ENCODE data around the gene ADGRD2.

ADGRD2 gene

DNA sequence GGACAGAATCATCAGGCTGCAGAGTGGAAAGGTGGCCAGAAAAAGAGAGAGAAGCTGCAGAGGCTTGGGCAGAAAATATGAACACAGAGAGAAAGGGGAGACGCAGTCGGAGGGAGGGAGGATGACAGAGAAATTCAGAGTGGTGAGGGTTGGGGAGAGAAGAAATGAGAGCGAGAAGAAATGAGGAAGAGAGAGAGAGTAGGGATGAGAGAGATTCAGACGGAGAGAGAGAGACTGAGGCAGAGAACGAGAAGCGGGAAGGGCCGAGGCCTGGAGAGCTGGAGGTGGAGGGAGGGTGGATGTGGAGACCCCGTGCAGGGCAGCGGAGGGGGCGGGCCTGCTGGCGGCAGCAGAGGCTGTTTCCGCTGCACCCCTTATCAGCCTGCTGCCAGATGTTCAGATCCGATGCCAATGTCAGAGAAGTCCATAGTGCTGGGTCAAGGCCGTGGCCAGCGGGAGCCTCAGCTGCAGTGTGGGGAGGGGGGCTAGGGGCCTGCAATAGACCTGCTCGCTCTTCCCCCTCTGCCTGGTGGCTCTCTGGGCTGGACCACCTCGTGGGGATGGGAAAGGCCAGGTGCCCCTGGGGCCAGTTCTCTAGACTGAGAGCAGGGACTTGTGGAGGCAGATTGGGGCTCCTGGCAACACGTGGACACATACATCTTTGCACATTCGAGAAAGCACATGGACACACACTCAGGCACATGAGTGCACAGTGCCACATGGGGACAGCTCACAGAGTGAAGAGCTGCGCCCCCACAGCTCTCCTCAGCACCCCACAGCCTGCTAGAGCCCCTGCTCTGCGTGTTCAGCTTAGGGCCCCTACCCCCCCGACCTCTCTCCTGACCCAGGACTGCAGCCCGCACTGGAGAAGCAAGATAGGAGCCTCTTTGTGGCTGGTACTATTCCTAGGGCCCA, 61.9 kb downstream of the ADGRD2 start:
- no peak for DNase-seq

DNA sequence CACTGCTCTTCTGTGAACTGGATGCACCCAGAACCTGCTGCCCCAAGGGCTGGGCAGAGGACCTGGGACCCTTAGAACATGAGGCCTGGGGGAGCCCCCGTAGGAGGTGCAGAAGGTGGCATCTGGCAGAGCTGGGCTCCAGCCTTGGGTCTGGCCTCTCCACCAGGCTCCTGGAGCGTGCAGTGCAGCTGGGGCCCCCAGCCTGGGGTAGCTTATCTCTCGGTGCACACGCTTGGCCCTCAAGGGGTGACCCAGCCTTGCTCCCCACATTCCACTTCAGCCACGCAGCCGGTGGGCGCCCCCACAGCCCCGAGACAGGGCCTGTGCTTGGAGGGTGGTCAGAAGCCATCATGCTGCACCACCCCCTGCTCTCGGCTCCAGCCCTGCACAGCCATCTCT, 62.6 kb downstream of the ADGRD2 start:
- no peak for DNase-seq

DNA sequence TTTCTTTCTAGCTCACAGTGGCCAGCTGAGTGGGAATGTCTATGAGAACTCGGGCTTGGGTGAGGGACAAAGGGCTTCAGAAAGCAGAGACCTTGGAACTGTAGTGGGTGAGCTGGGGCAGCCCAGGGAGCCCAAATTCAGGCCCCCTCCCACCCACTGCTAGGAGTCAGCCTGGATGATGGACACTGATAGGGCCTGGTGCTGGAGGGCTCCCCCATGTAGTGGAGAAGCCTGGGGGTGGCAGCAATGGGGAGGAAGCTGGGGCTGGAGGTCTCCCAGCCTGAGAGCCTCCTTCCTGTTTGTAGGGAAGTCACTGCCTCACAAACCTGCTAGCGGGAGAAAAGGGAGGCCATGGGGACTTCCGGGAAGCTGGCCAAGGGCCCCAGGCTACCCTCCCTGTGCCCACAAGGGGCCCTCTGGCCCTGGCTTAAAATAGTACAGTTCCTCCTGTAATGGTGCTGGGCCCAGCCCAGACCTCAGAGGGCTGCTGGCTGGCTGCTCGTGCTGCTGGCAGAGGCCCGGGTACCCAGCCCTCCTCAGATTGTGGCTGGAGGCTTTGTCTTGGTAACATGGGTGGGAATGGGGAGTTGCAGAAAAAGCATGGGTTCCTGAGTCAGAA, 63.2 kb downstream of the ADGRD2 start:
- DNase-seq, result peak in 1 of 3 donors; percentile 13

GRCh38 chr9:124514125-124514524, 63.9 kb downstream of the ADGRD2 start:
- DNase-seq, result no peak

DNA sequence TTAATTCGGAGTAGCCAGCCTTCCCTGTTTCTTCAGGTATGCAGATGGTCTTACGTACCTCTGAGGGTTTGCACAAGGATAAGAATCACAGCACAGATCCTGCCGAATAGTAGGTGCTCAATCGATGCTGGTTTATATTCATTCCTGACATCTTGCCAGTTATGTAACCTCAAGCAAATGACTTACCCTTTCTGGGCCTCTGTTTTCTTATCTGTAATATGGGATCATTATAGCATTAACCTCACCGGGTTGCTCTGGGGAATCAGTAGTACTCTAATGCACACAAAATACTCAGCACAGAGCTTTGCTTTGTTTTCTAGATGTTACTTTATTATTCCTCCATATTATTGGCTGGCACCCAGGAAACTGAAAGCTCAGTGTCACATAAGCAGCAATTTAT, 64.6 kb downstream of the ADGRD2 start:
- DNase-seq, result no peak

- no peak for DNase-seq
Observed at GRCh38 chr9:124517600-124517999, 67.3 kb downstream of the ADGRD2 start.

DNA sequence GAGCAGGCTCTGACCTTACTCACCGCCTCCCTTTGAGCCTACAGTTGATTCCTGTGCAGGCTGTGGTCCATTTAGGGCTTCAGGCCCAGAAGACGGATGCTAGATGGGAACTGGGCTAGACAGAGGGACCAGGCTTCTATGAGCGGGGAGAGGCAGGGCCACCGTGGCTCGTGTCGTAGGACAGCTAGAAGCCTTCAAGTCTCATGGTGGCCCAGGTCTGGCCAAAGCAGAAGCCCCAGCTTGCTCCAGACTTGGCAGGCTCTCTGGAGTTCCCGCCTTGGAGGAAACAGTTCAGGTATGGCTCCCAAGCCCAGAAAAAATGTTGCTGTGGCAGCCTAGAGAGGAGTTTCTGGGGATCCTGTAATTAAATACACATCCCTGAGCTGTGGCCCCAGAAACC, 67.9 kb downstream of the ADGRD2 start:
- no peak for DNase-seq

GRCh38 chr9:124520206-124520596, 70.0 kb downstream of the ADGRD2 start:
- no peak for DNase-seq

- no peak for DNase-seq
Observed at GRCh38 chr9:124521142-124521541, 70.9 kb downstream of the ADGRD2 start.

DNA sequence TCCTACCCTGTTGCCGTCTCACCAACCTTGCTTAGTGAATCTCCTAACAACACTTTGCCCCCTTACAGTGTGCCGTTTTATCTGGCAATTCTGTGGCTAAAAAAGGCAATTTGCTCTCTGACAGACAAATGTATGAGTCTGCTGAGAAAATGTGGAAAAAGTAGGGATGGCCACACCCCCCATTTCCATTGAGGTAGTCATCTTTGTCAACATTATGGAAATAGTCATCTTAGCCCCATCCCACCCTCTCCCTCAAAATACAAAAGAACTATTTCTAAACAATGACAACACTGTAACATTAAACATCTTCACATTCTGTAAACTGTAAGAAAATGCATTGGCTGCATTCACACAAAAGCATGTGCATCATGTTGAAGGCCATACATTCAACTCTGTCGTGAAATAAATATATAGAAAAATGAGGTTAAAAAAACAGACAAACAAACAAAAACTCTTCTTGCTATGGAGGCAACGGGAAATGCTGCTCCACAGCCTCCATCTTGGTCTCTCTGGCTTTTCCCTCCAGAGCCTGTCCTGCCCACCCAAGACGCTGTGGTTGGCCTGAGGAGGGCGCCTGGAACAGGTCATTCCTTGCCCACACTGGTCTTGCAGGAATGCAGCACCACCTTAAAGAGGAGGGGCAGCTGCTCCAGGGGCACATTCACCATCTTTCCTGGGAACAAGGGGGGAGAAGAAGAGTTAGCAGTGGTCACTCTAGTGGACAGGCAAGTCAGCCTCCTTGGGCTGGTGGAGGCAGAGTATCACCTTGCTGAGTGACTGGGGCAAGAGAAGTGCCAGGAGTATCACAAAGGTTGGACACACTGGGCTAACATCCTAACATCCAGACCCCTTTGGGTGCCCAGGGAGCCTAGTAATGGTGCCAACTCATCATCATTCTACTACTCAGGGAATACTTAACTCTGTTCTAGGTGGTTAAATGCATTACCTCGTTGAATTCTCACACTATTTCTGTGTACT, 72.2 kb downstream of the ADGRD2 start:
- no peak for DNase-seq

DNA sequence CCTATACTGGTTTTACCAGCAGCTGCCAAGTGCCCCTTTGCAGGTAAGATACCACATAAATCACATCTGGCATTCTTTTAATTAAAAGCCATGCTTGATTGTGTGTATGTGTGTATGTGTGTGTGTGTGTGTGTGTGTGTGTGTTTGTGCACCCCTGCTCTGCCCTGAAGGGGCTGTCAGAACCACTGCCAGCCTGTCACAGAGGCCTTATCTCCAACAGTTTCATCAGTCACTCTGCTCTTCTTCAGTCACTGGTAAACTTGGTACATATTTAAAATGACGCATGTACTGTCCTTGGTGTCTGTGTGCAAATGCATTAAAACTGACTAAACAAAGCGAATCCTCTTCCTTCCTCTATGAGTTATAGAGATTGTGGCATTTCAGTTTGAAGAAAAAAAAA, 75.9 kb downstream of the ADGRD2 start:
- DNase-seq, result no peak

DNA sequence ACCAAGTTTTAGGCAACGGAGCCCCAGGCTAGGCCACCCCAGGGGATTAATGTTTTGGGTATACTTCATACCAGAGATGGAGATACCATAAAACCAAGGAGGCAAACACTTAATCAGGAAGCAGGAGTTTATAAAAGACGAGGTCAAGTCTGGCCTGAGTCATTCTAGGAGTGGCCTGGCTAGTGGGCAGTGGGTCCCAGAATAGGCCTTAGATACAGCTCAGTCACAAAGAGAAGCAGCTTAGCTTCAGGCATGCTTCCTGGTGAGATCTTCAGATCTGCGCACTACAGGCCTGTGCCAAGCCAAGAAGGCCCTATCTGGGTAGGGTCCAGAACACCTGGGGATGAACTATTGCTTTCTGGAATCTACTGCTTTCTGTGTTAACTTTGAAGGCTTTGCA, 77.5 kb downstream of the ADGRD2 start:
- DNase-seq, result no peak

All from suppressor macrophage treated with lipopolysaccharide for 1 hour (primary cell).